CD8-positive, alpha-beta memory T cell (primary cell): ENCODE measurements around the gene DUSP5. TPM values are rescaled to one million over a fixed set of nuclear protein-coding genes. Genes with fewer than 3 reads are reported as not detected.
A peak's percentile ranks its signal among the peaks of the same experiment; 100 is the strongest.

ENCODE experiments used
- CTCF ChIA-PET: fragments of 350-600 bp; sonication (Branson Sonifier 250); formaldehyde crosslinking; loops from one replicate; lab custom pipeline; 2021; ENCODE audit warnings: antibody characterized with exemption; lab: Charles Lee
- POLR2A ChIA-PET: fragments of 350-600 bp; sonication (Branson Sonifier 250); formaldehyde crosslinking; loops from one replicate; lab custom pipeline; 2021; ENCODE audit warnings: antibody characterized with exemption; lab: Charles Lee
- DNase-seq, 5 donors: peaks; one replicate each; pipeline versions ENCODE4 v3.0.0 to v3.0.0-alpha.2; 2020 to 2022; ENCODE audit warnings: mixed read lengths in 1 of 5
- H3K27ac ChIP-seq: one replicate; pipeline ENCODE4 v1.7.0; 2013; ENCODE audit warnings: low read depth, mild to moderate bottlenecking, low read length, moderate library complexity
- H3K27me3 ChIP-seq: 2 replicates; pipeline ENCODE4 v1.7.0; 2013; ENCODE audit warnings: low read length, mild to moderate bottlenecking; ENCODE audit not compliant: insufficient read depth, poor library complexity, severe bottlenecking
- H3K36me3 ChIP-seq: 2 replicates; pipeline ENCODE4 v1.7.0; 2013; ENCODE audit warnings: mild to moderate bottlenecking, low read length, moderate library complexity; ENCODE audit not compliant: insufficient read depth
- H3K4me1 ChIP-seq: 2 replicates; pipeline ENCODE4 v1.7.0; 2013; ENCODE audit warnings: mild to moderate bottlenecking, low read length, moderate library complexity; ENCODE audit not compliant: insufficient read depth
- H3K4me3 ChIP-seq: 2 replicates; pipeline ENCODE4 v1.7.0; 2013; ENCODE audit warnings: mild to moderate bottlenecking, low read length
- H3K9me3 ChIP-seq: 2 replicates; pipeline ENCODE4 v1.7.0; 2013; ENCODE audit warnings: mild to moderate bottlenecking, low read length
- H3K27ac Mint-ChIP-seq, 8 donors: one replicate each; pipeline ENCODE4 v1.8.0; 2020 to 2021; ENCODE audit warnings: mixed read lengths in 8 of 8, mild to moderate bottlenecking in 6 of 8, inconsistent platforms in 3 of 8, moderate library complexity in 3 of 8
- H3K27me3 Mint-ChIP-seq, 2 donors: one replicate each; pipeline ENCODE4 v1.8.0; 2020 to 2021; ENCODE audit warnings: mixed read lengths in 2 of 2, mild to moderate bottlenecking in 1 of 2, moderate library complexity in 1 of 2
- H3K36me3 Mint-ChIP-seq, 3 donors: one replicate each; pipeline ENCODE4 v1.8.0; 2020 to 2021; ENCODE audit warnings: mixed read lengths in 3 of 3, inconsistent platforms in 1 of 3, mild to moderate bottlenecking in 1 of 3
- H3K4me1 Mint-ChIP-seq, 3 donors: one replicate each; pipeline ENCODE4 v1.8.0; 2020 to 2021; ENCODE audit warnings: mixed read lengths in 3 of 3, inconsistent platforms in 1 of 3, mild to moderate bottlenecking in 1 of 3
- H3K4me3 Mint-ChIP-seq, 7 donors: one replicate each; pipeline ENCODE4 v1.8.0; 2020 to 2021; ENCODE audit warnings: mixed read lengths in 7 of 7, mild to moderate bottlenecking in 6 of 7, moderate library complexity in 4 of 7, inconsistent platforms in 2 of 7
- H3K9me3 Mint-ChIP-seq, 5 donors: one replicate each; pipeline ENCODE4 v1.8.0; 2020 to 2022; ENCODE audit warnings: mixed read lengths in 5 of 5, mild to moderate bottlenecking in 3 of 5, moderate library complexity in 2 of 5, inconsistent platforms in 1 of 5
- polyA plus RNA-seq: library from polyadenylated mRNA; unstranded; fragments of 300-500 nt; fragmentation: Illumina TruSeq; gene quantifications from one replicate; pipeline ENCODE4 v1.2.3, GENCODE V29; 2021
- total RNA-seq, 2 experiments: library from RNA; stranded (reverse); gene quantifications; one replicate each; pipeline ENCODE4 v1.2.3, GENCODE V29; 2021

Gene DUSP5
- total and polyA plus RNA-seq, 3 experiments from 2014 or later = 3.0 to 69.8 (median 68.5) TPM

DNA sequence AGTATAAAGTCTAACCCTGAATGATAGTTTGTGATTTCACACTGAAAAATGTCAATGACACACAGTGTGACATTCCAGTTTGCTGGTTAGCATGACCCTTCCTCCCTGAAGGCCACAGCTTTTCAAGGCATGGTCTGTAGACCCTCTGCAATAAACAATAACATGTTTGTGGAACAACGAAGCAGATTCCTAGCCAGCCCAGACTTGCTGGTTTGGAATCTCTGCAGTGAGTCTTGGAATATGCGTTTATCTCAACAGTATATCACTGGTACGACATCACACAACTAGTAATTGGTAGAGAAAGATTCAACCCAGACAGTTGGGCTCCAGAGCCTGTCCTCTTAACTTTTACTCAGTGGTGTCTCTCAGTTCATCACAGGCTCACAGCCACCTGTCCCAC is 23.7 kb upstream of the DUSP5 start:
- no peak overlapping the region for H3K4me3 ChIP-seq
- H3K27ac ChIP-seq = no peak overlapping the region
- H3K9me3 Mint-ChIP-seq = peaks cover 0 to 3% (median 0%) of the 10 kb centered on the region in 5 donors
- H3K9me3 ChIP-seq = no peaks in the 10 kb centered on the region
- peaks cover 0 to 2% of the 10 kb centered on the region in 2 donors for H3K27me3 Mint-ChIP-seq
- H3K27ac Mint-ChIP-seq = no peak overlapping the region
- peaks cover 0 to 7% (median 2%) of the 10 kb centered on the region in 3 donors for H3K36me3 Mint-ChIP-seq
- no peaks in the 10 kb centered on the region for H3K4me1 Mint-ChIP-seq
- ChIA-PET POLR2A (no interaction called here), CTCF (no interaction called here)
- H3K4me3 Mint-ChIP-seq = no peak overlapping the region
- no peak for DNase-seq
- H3K27me3 ChIP-seq = no peaks in the 10 kb centered on the region
- H3K36me3 ChIP-seq = no peaks in the 10 kb centered on the region
- H3K4me1 ChIP-seq = no peaks in the 10 kb centered on the region

DNA sequence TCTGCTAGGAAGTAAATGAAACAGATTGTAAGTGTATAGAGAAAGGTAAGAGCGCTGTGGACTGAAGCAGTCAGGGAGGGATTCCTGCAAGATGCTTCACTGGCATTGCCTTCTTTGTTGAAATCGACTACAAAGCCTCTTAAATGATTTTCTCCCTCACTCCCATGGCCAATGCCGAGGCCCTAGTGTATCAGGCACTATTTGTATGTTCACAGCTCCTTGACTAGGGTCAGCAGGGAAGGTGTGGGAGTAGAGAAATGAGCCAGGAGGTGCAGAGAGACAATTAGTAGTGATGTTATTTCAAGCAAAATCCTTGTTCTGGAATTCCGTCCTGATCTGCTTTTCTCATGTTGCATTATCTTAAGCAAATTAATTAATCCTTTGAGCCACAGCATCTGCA is 22.9 kb upstream of the DUSP5 start:
- Histone ChIP-seq H3K9me3 (no peaks in the 10 kb centered on the region), H3K4me3 (no peak overlapping the region), H3K36me3 (no peaks in the 10 kb centered on the region), H3K4me1 (no peaks in the 10 kb centered on the region), H3K27me3 (no peaks in the 10 kb centered on the region), H3K27ac (no peak overlapping the region)
- H3K27me3 Mint-ChIP-seq = no peaks in the 10 kb centered on the region
- H3K9me3 Mint-ChIP-seq = peaks cover 0 to under 1% (median 0%) of the 10 kb centered on the region in 5 donors
- H3K4me1 Mint-ChIP-seq = no peaks in the 10 kb centered on the region
- no peak overlapping the region for H3K4me3 Mint-ChIP-seq
- ChIA-PET CTCF (no interaction called here), POLR2A (no interaction called here)
- peaks cover 0 to 4% (median 2%) of the 10 kb centered on the region in 3 donors for H3K36me3 Mint-ChIP-seq
- no peak overlapping the region for H3K27ac Mint-ChIP-seq
- DNase-seq = no peak

DNA sequence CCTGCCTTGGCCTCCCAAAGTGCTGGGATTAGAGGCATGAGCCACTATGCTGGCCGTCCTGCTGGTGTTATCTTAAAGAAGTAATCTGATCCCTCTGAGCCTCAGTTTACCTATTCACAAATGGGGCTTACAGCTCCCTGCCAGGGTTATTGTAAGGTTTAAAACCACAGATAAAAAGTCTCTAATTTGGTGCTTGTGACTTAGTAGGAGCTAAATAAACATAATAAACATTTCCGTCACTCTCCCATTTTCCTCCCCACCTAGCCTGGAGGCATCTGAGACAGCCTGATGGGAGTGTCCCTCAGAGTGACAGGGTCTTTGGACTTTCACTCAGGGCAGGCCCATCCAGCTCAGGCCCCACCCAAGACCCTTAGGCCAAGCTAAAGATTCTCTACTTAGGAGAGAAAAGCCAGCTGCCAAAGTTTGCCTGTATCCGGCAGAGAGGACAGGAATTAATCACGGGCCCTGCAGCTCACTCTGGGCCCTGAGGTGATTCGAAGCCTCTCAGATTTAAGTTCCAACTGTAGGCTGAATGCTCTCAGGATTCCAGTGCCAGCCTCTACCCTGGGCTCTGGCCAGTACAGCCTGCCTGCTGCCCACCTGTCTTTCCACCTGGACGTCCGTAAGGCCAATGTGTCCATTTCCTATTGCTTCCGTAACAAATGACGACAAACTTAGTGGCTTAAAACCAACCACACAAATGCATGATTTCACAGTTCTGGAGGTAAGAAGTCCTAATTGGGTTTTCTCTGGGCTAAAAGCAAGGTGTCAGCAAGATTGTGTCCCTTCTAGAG is 21.8 kb upstream of the DUSP5 start:
- H3K4me3 ChIP-seq = no peak overlapping the region
- CTCF ChIA-PET = no interaction called here
- H3K4me1 ChIP-seq = no peaks in the 10 kb centered on the region
- no peak overlapping the region for H3K27ac Mint-ChIP-seq
- H3K4me1 Mint-ChIP-seq = no peaks in the 10 kb centered on the region
- POLR2A ChIA-PET = no interaction called here
- peaks cover 0 to 2% (median 0%) of the 10 kb centered on the region in 3 donors for H3K36me3 Mint-ChIP-seq
- H3K9me3 ChIP-seq = no peaks in the 10 kb centered on the region
- no peak overlapping the region for H3K27ac ChIP-seq
- no peak overlapping the region for H3K4me3 Mint-ChIP-seq
- no peak for DNase-seq
- no peaks in the 10 kb centered on the region for H3K9me3 Mint-ChIP-seq
- H3K27me3 Mint-ChIP-seq = no peaks in the 10 kb centered on the region
- no peaks in the 10 kb centered on the region for H3K36me3 ChIP-seq
- H3K27me3 ChIP-seq = no peaks in the 10 kb centered on the region

DNA sequence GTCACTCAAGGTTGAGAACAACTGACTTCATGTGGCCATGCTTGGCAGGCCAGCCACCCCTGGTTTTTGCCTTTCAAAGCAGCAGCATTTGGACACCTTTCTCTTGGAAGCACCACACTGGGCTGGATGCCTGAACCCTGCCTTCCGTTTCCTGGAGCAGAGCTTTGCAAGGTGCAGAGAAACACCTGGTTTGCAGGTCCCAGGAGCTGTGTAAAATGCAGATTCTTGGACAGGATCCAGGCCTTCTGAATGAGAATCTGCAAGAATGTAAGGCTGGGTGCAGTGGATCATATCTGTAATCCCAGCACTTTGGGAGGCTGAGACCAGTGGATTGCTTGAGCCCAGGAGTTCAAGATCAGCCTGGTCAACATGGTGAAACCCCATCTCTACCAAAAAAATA is 18.0 kb upstream of the DUSP5 start:
- Histone ChIP-seq H3K4me3 (no peak overlapping the region), H3K27me3 (no peaks in the 10 kb centered on the region), H3K27ac (no peak overlapping the region), H3K36me3 (no peaks in the 10 kb centered on the region), H3K4me1 (no peaks in the 10 kb centered on the region), H3K9me3 (no peaks in the 10 kb centered on the region)
- no peaks in the 10 kb centered on the region for H3K4me1 Mint-ChIP-seq
- H3K9me3 Mint-ChIP-seq = no peaks in the 10 kb centered on the region
- ChIA-PET POLR2A (no interaction called here), CTCF (interaction anchor here (0.9 kb wide), 1 partner anchor 125 kb away, joined by 3 read pairs; no protein-coding TSS in a partner anchor)
- H3K4me3 Mint-ChIP-seq = no peak overlapping the region
- peaks cover 3 to 5% of the 10 kb centered on the region in 2 donors for H3K27me3 Mint-ChIP-seq
- DNase-seq = no peak
- no peak overlapping the region for H3K27ac Mint-ChIP-seq
- peaks cover 0 to 2% (median 0%) of the 10 kb centered on the region in 3 donors for H3K36me3 Mint-ChIP-seq

DNA sequence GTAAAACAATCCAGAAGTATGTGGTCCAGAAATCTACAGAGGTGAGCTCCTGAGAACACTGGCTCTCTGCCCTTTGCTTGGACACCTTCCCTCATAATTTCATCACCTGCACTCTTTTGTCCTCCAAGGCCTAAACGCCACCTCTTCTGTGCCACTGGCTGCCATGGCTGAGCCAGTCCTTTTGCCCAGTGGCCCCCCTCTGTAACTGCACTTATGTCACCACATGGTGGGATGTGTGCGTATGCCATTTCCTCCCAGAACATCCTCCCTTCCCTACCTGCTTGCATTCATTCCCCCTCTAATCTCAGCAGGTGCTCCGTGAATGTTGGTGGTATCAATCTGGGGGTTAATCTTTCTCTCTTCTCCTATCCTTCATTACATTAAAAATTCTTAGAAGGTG is 17.3 kb upstream of the DUSP5 start:
- Mint-ChIP-seq H3K9me3 (no peaks in the 10 kb centered on the region), H3K4me1 (no peaks in the 10 kb centered on the region), H3K4me3 (no peak overlapping the region), H3K36me3 (peaks cover 0 to 2% (median 0%) of the 10 kb centered on the region in 3 donors), H3K27me3 (peaks cover 3 to 8% of the 10 kb centered on the region in 2 donors), H3K27ac (no peak overlapping the region)
- H3K36me3 ChIP-seq = no peaks in the 10 kb centered on the region
- no peaks in the 10 kb centered on the region for H3K9me3 ChIP-seq
- H3K4me1 ChIP-seq = no peaks in the 10 kb centered on the region
- H3K27ac ChIP-seq = no peak overlapping the region
- DNase-seq = no peak
- ChIA-PET CTCF (no interaction called here), POLR2A (no interaction called here)
- no peaks in the 10 kb centered on the region for H3K27me3 ChIP-seq
- H3K4me3 ChIP-seq = no peak overlapping the region

DNA sequence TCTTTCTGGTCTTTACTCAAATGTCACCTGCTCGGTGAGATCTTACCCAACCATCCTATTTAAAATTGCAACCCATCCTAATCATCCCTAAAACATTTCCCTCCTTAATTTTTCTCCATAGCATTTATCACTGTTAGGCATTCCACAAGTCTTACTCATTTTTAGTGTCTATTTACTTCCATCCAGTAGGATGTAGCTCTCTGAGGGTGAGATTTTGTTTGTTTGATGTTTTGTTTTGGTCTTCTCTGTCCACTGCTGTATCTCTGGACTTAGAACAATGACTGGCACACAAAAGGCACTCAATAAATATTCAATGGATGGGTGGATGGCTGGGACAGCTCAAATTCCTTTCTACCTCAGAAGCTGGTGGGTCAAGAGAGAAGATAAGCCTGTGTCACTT is 15.8 kb upstream of the DUSP5 start:
- no peak overlapping the region for H3K4me3 ChIP-seq
- no peaks in the 10 kb centered on the region for H3K9me3 ChIP-seq
- peaks cover 0 to under 1% (median 0%) of the 10 kb centered on the region in 3 donors for H3K36me3 Mint-ChIP-seq
- no peak overlapping the region for H3K4me3 Mint-ChIP-seq
- no peaks in the 10 kb centered on the region for H3K4me1 Mint-ChIP-seq
- H3K27me3 Mint-ChIP-seq = peaks cover 3 to 14% of the 10 kb centered on the region in 2 donors
- DNase-seq = no peak
- no peaks in the 10 kb centered on the region for H3K9me3 Mint-ChIP-seq
- CTCF ChIA-PET = no interaction called here
- H3K27ac ChIP-seq = no peak overlapping the region
- H3K27me3 ChIP-seq = no peaks in the 10 kb centered on the region
- no peak overlapping the region for H3K27ac Mint-ChIP-seq
- H3K36me3 ChIP-seq = no peaks in the 10 kb centered on the region
- POLR2A ChIA-PET = interaction anchor here (0.6 kb wide), 1 partner anchor 76 kb away, joined by 3 read pairs; no protein-coding TSS in a partner anchor
- no peaks in the 10 kb centered on the region for H3K4me1 ChIP-seq

DNA sequence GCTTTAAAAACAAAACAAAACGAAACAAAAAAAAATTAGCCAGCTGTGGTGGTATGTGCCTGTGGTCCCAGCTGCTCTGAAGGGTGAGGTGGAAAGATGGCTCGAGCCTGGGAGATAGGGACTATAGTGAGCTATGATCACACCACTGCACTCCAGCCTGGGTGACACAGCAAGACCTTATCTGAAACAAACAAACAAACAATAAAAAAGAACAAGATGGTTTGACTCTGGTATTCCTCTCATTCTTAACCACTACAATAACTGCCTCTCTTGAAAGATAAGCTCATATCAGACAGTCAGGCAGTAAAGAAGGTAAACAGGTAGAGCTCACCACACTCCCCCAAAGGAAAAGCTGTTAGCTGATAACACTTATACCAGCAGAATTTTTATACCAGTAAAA is 14.1 kb upstream of the DUSP5 start:
- Mint-ChIP-seq H3K27me3 (peaks cover 3 to 24% of the 10 kb centered on the region in 2 donors), H3K4me3 (no peak overlapping the region), H3K27ac (peak overlapping the region in 1 of 8 donors; percentile 8), H3K36me3 (no peaks in the 10 kb centered on the region), H3K9me3 (no peaks in the 10 kb centered on the region), H3K4me1 (peaks cover 0 to under 1% (median 0%) of the 10 kb centered on the region in 3 donors)
- Histone ChIP-seq H3K27ac (no peak overlapping the region), H3K9me3 (no peaks in the 10 kb centered on the region), H3K36me3 (no peaks in the 10 kb centered on the region), H3K4me1 (no peaks in the 10 kb centered on the region), H3K4me3 (no peak overlapping the region), H3K27me3 (no peaks in the 10 kb centered on the region)
- ChIA-PET CTCF (interaction anchor here (0.9 kb wide), 1 partner anchor 11 kb away, joined by 4 read pairs; no protein-coding TSS in a partner anchor), POLR2A (interaction anchor here (0.7 kb wide), 1 partner anchor 342 kb away, joined by 6 read pairs; no protein-coding TSS in a partner anchor)
- DNase-seq = no peak

DNA sequence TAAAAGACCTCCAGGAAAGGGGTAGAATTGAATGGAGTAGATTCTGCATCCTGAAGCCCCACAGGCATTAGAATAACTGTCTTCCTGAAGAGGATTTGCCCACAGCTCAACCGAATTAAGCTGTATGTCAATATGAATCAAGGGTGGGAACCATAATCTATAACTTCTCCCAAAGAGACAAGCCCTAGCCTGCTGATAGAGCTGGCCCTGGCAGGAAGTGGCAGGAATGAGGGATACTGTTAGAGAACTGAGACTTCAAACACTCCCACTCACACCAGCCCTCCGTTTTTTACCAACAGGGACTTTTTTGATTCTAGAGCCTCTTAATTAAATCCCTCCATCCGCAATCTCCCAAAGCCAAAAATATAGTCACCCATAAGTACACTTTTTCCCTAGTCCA is 12.2 kb upstream of the DUSP5 start:
- Histone ChIP-seq H3K4me1 (no peaks in the 10 kb centered on the region), H3K4me3 (no peak overlapping the region), H3K9me3 (no peaks in the 10 kb centered on the region), H3K27me3 (no peaks in the 10 kb centered on the region), H3K27ac (no peak overlapping the region), H3K36me3 (no peaks in the 10 kb centered on the region)
- Mint-ChIP-seq H3K4me3 (no peak overlapping the region), H3K27ac (no peak overlapping the region), H3K36me3 (no peaks in the 10 kb centered on the region), H3K9me3 (no peaks in the 10 kb centered on the region), H3K27me3 (peaks cover 10 to 31% of the 10 kb centered on the region in 2 donors), H3K4me1 (peaks cover 3 to 7% (median 3%) of the 10 kb centered on the region in 3 donors)
- DNase-seq = no peak
- ChIA-PET CTCF (no interaction called here), POLR2A (no interaction called here)
